NCI-H1105 treated with DMSO at 0.1 percent for 48 hours (cell line): ENCODE measurements around the gene P2RY2.
"Not testable (repeated sequence)": the region's sequence is repeated elsewhere in the genome, so short reads cannot be mapped to it uniquely, and the experiment has no call there.

Experiments used
- DNase-seq: peaks from one replicate; lab custom pipeline; 2025; lab: John Stamatoyannopoulos, UW

Gene P2RY2

DNA sequence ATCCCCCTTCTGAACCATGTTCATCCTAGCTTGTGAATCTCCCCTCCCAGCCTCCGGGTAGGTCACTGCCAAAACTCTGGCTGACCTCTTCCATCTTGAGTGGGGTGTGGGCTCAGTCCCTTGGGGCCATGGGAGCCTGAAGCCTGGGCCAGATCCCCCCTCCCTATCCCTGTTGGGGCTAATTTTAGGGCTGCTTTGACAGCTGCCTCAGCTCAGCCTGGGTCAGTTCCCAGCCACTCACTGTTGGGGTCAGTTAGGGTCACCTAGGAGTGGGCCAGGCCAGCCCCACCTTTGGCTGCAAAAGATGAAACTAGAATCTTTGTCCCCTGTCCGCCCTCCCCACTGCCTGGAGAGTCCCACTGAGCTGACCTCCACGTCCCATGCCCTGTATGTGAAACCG is 29.8 kb upstream of the P2RY2 start:
- no peak for DNase-seq

GRCh38 chr11:73189315-73189714 is 28.8 kb upstream of the P2RY2 start:
- DNase-seq, result no peak

- DNase-seq, result no peak
These were observed 28.1 kb upstream of the P2RY2 start for GRCh38 chr11:73189723-73190556.

- no peak for DNase-seq
These were observed 27.6 kb upstream of the P2RY2 start for GRCh38 chr11:73190557-73190885.

DNA sequence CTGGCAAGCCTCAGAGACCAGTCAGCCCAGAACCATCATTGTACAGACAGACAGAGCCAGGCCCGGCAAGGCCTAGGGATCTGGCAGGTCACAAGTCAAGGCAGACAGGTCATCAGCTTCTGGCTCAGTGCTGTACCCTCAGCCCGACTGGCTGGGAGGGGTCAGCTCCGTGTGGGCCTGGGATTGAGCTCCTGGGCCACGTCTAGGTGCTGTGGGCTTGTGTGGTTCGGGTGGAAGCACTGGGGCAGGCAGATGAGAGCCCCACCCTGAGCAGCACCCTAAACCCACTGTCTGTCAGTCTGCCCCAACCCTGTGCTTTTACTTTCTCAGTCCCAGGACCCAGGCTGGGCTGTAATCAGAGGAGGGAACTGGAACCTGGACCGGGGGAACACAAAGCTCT is 26.9 kb upstream of the P2RY2 start:
- no peak for DNase-seq

- no peak for DNase-seq
These were observed 25.8 kb upstream of the P2RY2 start for GRCh38 chr11:73192272-73192671.

GRCh38 chr11:73193251-73194033 is 24.6 kb upstream of the P2RY2 start:
- no peak for DNase-seq

DNA sequence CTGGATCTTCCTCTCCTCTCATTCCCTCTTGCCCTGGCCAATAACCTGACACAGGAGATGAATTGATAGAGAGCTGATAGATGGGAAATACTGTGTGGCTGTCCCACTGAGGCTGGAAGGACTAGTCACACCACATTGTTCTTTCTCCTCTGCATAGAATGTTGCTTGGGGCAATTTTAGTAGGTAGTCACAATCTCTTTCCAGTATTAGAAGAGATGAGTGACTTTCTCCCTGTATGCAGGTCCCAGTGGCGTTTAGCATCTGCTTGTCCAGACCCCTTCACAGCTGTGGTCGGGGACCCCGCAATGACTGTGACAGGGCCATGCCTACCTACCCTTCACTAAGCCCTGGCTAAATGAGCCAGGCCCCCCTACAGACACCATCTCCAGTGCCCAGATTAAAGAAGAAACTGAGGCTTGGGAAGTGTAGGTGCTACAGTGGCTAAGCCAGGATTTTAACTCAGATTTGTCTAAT is 24.0 kb upstream of the P2RY2 start:
- DNase-seq, result no peak

DNA sequence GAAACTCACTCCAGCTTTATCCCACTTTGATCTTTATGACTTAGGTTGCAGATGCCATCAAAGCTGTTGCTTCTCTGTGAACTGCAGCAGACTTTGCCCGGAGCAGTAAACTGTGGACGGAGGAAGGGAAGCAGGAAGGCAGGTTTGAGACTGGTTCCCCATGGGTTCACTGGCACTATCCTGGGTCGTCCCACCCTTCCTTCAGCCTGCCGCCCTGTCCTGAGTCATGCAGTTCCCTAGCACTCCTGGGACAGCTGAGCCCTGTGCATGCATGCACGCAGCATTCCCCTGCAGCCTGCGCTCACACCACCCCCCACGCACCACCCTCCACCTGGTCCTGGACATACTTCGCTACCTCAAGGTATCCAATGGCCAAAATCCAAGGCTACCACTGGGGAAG is 23.5 kb upstream of the P2RY2 start:
- DNase-seq, result no peak

- DNase-seq, result no peak
These were observed 22.7 kb upstream of the P2RY2 start for GRCh38 chr11:73195191-73196007.

- no peak for DNase-seq
These were observed 21.5 kb upstream of the P2RY2 start for GRCh38 chr11:73196576-73196975.

DNA sequence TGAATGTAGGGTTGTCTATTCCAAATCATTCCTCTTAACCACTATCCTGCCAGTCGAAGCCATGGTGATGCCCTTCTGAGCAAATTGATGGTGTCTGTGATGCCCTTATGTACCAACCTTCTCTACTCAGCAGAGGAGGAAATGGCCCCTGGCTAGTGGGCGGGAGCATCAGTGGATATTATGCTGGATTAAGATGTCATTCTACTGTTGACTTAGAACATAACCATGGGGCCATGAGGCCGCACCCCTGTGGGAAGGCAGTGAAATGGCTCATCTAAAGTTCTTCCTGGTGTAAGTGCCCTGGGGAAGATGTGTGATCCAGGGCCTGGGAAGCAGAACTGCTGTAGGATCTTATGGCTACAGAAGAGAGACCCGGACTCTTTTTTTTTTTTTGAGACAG is 20.7 kb upstream of the P2RY2 start:
- DNase-seq, result no peak

DNA sequence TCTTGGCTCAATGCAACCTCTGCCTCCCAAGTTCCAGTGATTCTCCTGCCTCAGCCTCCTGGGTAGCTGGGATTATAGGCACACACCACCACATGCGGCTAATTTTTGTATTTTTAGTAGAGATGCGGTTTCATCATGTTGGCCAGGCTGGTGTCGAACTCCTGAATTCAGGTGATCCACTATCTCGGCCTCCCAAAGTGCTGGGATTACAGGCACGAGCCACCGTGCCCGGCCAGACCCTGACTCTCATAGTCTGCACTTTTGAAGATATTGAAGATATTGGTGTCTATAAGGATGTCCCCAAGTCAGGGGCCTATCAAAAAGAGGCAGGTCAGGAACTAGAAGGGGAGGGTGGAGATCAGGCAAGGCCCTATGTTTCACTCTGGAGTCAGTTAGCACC is 20.3 kb upstream of the P2RY2 start:
- DNase-seq, result not testable (repeated sequence)

DNA sequence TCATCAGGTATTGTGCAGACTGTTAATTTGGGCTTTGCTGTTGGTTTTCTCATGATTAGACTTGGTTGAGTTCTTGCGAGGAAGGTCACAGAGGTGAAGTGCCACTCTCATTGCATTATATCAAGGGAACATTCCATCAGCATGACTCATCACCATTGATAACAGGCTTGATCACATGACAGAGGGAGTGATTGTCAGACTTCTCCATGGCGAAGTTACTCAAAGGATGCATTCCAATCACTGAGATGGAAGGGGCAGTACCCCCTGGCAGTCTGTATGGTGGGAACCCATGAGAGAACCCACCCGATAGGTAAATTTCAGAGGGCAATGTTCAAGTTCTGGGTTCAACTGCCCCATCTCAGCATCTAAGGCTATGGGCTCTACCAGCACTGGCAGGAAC is 19.4 kb upstream of the P2RY2 start:
- DNase-seq, result no peak

DNA sequence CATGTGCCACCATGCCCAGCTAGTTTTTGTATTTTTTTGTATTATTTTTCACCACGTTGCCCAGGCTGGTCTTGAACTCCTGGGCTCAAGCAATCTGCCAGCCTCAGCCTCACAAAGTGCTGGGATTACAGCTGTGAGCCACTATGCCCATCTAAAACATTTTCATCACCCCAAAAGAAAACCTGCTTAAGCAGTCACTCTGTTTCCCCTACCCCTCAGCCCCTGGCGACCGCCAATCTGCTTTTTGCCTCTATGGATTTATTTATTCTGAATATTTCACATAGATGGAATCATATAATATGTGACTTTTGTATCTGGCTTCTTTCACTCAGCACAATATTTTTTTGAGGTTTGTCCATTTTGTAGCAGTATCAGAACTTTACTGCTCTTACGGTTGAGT is 18.6 kb upstream of the P2RY2 start:
- DNase-seq, result no peak

- DNase-seq, result no peak
These were observed 17.8 kb upstream of the P2RY2 start for GRCh38 chr11:73200256-73200655.

GRCh38 chr11:73201249-73201648 is 16.8 kb upstream of the P2RY2 start:
- no peak for DNase-seq

DNA sequence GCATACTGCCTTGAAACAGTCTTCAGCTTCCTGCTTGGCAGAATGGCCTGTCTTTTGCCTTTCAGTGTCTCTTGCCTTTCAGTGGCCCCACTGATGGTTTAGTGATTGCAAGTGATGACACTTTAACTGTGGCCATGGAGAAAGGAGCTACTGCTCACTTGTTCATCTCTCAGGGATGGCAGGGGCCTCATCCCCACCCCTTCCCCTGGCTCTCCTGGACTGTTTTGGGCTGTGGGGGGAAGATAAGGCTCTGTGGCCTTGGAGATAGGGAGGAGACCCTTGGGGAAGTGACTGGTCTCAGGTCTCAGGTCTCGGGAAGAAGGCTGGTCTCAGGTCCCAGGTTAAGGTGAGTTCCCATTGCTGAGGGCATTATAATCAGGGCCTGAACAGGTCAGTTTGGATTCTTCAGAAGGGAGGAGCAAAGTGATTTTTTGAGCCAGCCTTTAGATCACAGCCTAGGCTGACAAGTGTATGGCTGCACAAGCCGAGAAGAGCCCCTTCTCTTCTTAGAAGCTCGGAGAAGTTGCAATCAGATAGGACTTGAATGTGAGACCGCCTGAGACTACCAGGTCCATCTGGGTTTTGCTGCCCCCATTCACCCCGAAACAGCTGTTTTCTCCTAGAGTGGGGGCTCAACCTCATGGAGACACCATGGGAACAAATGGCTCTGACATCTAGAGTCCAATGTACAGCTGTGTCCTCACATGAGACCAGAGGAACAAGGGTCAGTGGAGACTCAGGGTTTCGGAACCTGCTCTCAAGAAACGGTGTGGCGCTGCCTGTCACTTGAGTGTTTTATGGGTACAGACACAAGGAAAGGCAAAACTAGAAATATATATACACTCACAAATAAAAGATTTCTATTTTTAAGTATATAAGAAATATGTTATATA is 15.9 kb upstream of the P2RY2 start:
- no peak for DNase-seq

DNA sequence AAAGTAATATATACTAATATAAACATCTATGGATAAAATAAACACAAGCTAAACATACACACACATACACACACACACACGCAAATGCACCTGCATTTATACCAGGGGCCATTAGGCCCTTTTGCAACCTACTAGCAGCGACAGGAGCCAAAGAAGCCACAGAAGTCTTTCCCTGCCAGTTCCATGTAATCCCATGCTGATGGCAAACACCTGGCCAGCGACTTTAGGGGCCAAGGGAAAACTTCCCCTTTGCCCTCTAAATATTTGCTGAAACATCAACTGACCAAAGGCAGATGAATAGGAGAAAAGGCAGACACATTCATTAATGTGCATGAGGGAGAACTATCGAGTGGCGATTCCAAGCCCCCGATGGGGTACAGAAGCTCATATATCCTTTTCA is 14.8 kb upstream of the P2RY2 start:
- DNase-seq, result no peak

GRCh38 chr11:73203790-73204189 is 14.3 kb upstream of the P2RY2 start:
- DNase-seq, result no peak

DNA sequence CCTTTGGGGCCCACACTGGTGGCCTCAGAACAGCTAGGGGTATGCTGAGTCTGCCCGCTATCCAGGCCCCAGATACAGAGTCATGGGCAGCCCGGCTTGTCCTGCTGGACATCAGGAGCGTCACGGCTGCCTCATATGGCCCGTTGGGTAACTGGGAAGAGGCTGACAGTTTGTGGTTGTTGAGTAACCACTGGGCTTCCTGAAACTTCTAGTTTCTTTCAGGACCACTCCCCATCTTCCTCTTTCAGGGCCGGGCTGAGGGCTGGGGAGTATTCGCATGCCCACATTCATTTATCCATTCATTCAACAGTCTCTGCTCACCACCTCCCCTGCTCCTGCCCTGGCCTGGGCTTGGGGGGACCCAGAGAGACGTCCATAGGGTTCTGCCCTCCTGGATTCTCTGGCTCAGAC is 13.4 kb upstream of the P2RY2 start:
- no peak for DNase-seq
